GM18511 (cell line): ENCODE data around the gene ANXA4.
"Not testable (repeated sequence)": the region's sequence is repeated elsewhere in the genome, so short reads cannot be mapped to it uniquely, and the experiment has no call there.

ENCODE experiments used
- ATAC-seq: cut with Tn5 transposase; IDR thresholded peaks from one replicate; pipeline ENCODE4 v1.9.1; 2021; ENCODE audit warnings: mild to moderate bottlenecking, moderate library complexity; ENCODE audit not compliant: unreplicated experiment

ANXA4 gene

GRCh38 chr2:69802781-69803367 lies 60.9 kb downstream of the ANXA4 start:
- ATAC-seq: peak; percentile 51

- ATAC-seq: no peak
Measured at GRCh38 chr2:69804416-69804815, 62.5 kb downstream of the ANXA4 start.

- no peak for ATAC-seq
Measured at GRCh38 chr2:69805887-69806286, 64.0 kb downstream of the ANXA4 start.

- ATAC-seq: no peak
Measured at GRCh38 chr2:69807821-69808540, 66.0 kb downstream of the ANXA4 start.

- ATAC-seq: no peak
Measured at GRCh38 chr2:69810550-69810949, 68.6 kb downstream of the ANXA4 start.

GRCh38 chr2:69811018-69811417 lies 69.1 kb downstream of the ANXA4 start:
- ATAC-seq: no peak

GRCh38 chr2:69811591-69811990 lies 69.7 kb downstream of the ANXA4 start:
- no peak for ATAC-seq

GRCh38 chr2:69815717-69816116 lies 73.8 kb downstream of the ANXA4 start:
- ATAC-seq: no peak

- ATAC-seq: no peak
Measured at GRCh38 chr2:69816923-69817542, 75.1 kb downstream of the ANXA4 start.

GRCh38 chr2:69817729-69818501 lies 76.0 kb downstream of the ANXA4 start:
- ATAC-seq: no peak

GRCh38 chr2:69827796-69828540 lies 86.0 kb downstream of the ANXA4 start:
- no peak for ATAC-seq

- ATAC-seq: no peak
Measured at GRCh38 chr2:69828938-69829255, 87.0 kb downstream of the ANXA4 start.

- peak; percentile 91 for ATAC-seq
Measured at GRCh38 chr2:69829256-69830044, 87.5 kb downstream of the ANXA4 start, which contains the start of gene GMCL1. Gene GMCL1, plus strand, starts transcription at chr2:69829660. Its CDS starts 233 bp downstream, at chr2:69829893.

- peak; percentile 41 for ATAC-seq
Measured at GRCh38 chr2:69830045-69830905, 88.3 kb downstream of the ANXA4 start.

- not testable (repeated sequence) for ATAC-seq
Measured at GRCh38 chr2:69830906-69831241, 88.9 kb downstream of the ANXA4 start.

- no peak for ATAC-seq
Measured at GRCh38 chr2:69831354-69831905, 89.5 kb downstream of the ANXA4 start.

GRCh38 chr2:69833752-69834151 lies 91.8 kb downstream of the ANXA4 start:
- no peak for ATAC-seq

- ATAC-seq: no peak
Measured at GRCh38 chr2:69835666-69836065, 93.7 kb downstream of the ANXA4 start.

- ATAC-seq: no peak
Measured at GRCh38 chr2:69836316-69836715, 94.4 kb downstream of the ANXA4 start.
